Measurements from ENCODE around the gene KCNN4. TPM values are rescaled to one million over a fixed set of nuclear protein-coding genes. Genes with fewer than 3 reads are reported as not detected.

The KCNN4 gene
- total RNA-seq (107 and 119 TPM in 2 replicates), polyA plus RNA-seq (112 and 267 TPM in 2 replicates), polyA minus RNA-seq (56.4 and 79.7 TPM in 2 replicates)
- 67.2 TPM for total RNA-seq (2013)

DNA sequence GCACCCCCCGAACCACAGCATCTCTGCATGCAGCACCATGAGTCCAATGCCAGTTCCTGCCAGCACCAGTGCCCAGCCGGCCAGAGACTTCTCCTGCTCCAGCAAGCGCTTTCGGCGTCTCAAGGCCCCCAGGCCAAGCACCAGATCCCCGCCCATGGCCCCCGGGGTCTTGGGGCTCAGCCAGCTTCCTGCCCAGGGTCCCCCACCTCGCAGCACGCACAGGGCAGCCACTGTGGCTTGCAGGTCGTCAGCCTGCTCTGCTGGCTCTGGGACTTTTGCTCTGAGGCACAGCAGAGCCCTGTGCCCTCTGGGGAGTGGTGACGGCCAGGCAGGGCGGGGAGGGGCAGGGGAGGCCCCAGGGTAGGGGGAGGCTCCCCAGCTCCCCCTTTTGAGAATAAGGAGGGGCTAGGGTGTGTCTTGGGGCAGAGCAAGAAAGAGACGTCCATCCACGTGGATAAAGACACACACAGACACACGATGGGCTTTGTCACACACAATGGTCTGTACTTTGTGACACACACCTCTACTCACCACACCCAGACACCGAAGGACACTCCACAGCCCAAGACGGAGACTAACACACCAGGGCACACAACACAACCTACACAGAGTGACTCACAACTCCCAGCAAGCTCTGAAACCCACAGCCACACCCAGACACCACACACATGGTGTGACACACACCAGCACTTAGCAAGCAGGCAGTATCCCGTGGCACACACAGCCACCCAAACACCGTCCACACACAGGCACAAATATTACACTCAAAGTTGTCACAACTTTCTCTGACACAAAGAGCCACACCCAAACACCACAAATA lies at the start of gene KCNN4:
Gene KCNN4 (minus strand): TSS at position 268 of the 820 bp plus-strand sequence. CDS start 112 bp downstream, at position 156.
- H3K79me2 ChIP-seq (ENCODE audit: control insufficient read depth, insufficient read depth, low read length) = peaks cover 55% of the 10 kb centered on the region
- no peak for TF ChIP-seq EZH2 (IDR thresholded peaks at IDR 0.05; ENCODE audit: borderline replicate concordance, insufficient read depth, low read depth, low read length, poor library complexity, severe bottlenecking)
- TF ChIP-seq, protein P1, sequence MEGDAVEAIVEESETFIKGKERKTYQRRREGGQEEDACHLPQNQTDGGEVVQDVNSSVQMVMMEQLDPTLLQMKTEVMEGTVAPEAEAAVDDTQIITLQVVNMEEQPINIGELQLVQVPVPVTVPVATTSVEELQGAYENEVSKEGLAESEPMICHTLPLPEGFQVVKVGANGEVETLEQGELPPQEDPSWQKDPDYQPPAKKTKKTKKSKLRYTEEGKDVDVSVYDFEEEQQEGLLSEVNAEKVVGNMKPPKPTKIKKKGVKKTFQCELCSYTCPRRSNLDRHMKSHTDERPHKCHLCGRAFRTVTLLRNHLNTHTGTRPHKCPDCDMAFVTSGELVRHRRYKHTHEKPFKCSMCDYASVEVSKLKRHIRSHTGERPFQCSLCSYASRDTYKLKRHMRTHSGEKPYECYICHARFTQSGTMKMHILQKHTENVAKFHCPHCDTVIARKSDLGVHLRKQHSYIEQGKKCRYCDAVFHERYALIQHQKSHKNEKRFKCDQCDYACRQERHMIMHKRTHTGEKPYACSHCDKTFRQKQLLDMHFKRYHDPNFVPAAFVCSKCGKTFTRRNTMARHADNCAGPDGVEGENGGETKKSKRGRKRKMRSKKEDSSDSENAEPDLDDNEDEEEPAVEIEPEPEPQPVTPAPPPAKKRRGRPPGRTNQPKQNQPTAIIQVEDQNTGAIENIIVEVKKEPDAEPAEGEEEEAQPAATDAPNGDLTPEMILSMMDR (IDR thresholded peaks at IDR 0.05) = no peak
- H3K36me3 ChIP-seq (replicated peaks in 1 of 2; ENCODE audit: control extremely low read depth in 1 of 2, control insufficient read depth in 1 of 2, extremely low read depth in 1 of 2, insufficient read depth in 2 of 2, low read length in 1 of 2) = peaks cover 0 to 4% of the 10 kb centered on the region in 2 experiments
- ChIA-PET POLR2A (interaction anchor here (0.5 to 9.3 kb wide), 7 partner anchors 14 to 46 kb away, joined by 3 to 89 read pairs (median 6); partner anchors contain the start of genes SMG9 and ZNF283), CTCF (interaction anchor here (0.6 to 11.3 kb wide), 6 partner anchors 17 to 225 kb away, joined by 4 to 237 read pairs (median 6); partner anchors contain the start of gene SMG9)
- peak within 1 kb of the TSS; percentile 65 for H2AFZ ChIP-seq (ENCODE audit: insufficient read depth, low read depth, low read length, poor library complexity, severe bottlenecking)
- DNase-seq (peak; percentile 83), ATAC-seq (ENCODE audit: low read depth) (peak; percentile 72)
- no peaks in the 10 kb centered on the region for H3K27me3 Mint-ChIP-seq
- peaks cover 74 to 94% of the 10 kb centered on the region in 2 donors for H3K4me1 ChIP-seq (ENCODE audit: control insufficient read depth in 2 of 2, insufficient read depth in 2 of 2, low read length in 2 of 2)
- no peaks in the 10 kb centered on the region for H3K9me3 Mint-ChIP-seq (ENCODE audit: insufficient read depth)
- peaks cover 19% of the 10 kb centered on the region for H4K20me1 ChIP-seq (ENCODE audit: control insufficient read depth, insufficient read depth, low read length, poor library complexity, severe bottlenecking)
- H3K4me1 Mint-ChIP-seq = peaks cover 90% of the 10 kb centered on the region
- intact Hi-C loops (cut with micrococcal nuclease) = loop anchor here (1.0 to 10.0 kb wide), 4 partner anchors 16 to 336 kb away; partner anchors contain the start of gene SMG9
- H3K4me2 ChIP-seq (replicated peaks; ENCODE audit: low read depth, low read length, poor library complexity, severe bottlenecking) = peak within 1 kb of the TSS; percentile 85
- peak within 1 kb of the TSS; percentile 18 to 74 (median 66) for H3K4me3 ChIP-seq (ENCODE audit: control extremely low read depth in 1 of 5, extremely low read depth in 1 of 5, insufficient read depth in 1 of 5, low read depth in 2 of 5, low read length in 4 of 5)
- H3K9me3 ChIP-seq (ENCODE audit: control extremely low read depth in 1 of 3, control insufficient read depth in 2 of 3, insufficient read depth in 1 of 3, low read length in 2 of 3) = no peaks in the 10 kb centered on the region
- H3K4me3 Mint-ChIP-seq = peak within 1 kb of the TSS; percentile 93
- H3K27ac ChIP-seq (ENCODE audit: low read length in 2 of 2) = peak within 1 kb of the TSS; percentile 73 to 85
- H3K9ac ChIP-seq (ENCODE audit: low read length) = peak within 1 kb of the TSS; percentile 78
- H3K27me3 ChIP-seq (replicated peaks in 1 of 4; ENCODE audit: control extremely low read depth in 1 of 4, control insufficient read depth in 3 of 4, insufficient read depth in 4 of 4, low read length in 3 of 4) = no peaks in the 10 kb centered on the region
- WGBS (ENCODE audit: insufficient coverage) = 11% methylated on average over 18 of the region's 19 CpGs
- peak within 1 kb of the TSS; percentile 99 for H3K27ac Mint-ChIP-seq

All from B cell (primary cell).